ENCODE data around the gene CLPTM1L. TPM values are rescaled to one million over a fixed set of nuclear protein-coding genes. Genes with fewer than 3 reads are reported as not detected.

Gene CLPTM1L
- total RNA-seq, 1 donor from 2014 or later: 74.8 TPM

DNA sequence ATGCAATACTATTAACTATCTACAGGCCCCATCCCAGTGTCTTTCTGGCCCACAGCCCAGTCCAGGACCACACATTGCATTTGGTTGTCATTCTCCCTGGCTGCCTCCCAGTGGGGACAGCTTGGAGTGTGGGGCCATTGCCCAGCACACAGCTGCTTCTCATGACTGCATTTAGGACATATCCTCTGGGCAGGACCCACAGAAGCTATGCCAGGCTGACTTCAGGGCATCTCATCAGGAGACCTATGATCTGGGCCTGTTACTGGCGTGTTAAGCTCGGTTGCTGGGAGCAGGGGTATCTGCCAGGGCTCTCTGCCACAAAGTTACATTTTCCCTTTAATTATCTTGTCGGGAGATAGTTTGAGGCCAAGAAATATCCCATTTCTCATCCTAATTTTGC lies 32.1 kb upstream of the CLPTM1L start:
- Histone ChIP-seq H3F3A (ENCODE audit: low read depth) (no peaks in the 10 kb centered on the region), H3K4me2 (no peak overlapping the region), H3K27ac (no peak overlapping the region), H3K4me1 (peaks cover 4% of the 10 kb centered on the region), H3K9me3 (ENCODE audit: low read depth) (peaks cover 4% of the 10 kb centered on the region), H4K20me1 (ENCODE audit: low read depth) (no peaks in the 10 kb centered on the region), H3K36me3 (no peaks in the 10 kb centered on the region), H3K79me2 (ENCODE audit: low read depth) (no peaks in the 10 kb centered on the region), H2AFZ (replicated peaks) (no peak overlapping the region), H3K4me3 (no peak overlapping the region), H3K9ac (no peak overlapping the region), H3K27me3 (peaks cover 37% of the 10 kb centered on the region)
- Mint-ChIP-seq H3K27ac (no peak overlapping the region), H3K4me3 (no peak overlapping the region), H3K27me3 (ENCODE audit: insufficient read depth, low read depth) (peaks cover 35% of the 10 kb centered on the region), H3K36me3 (no peaks in the 10 kb centered on the region), H3K9me3 (peaks cover 19% of the 10 kb centered on the region), H3K4me1 (no peaks in the 10 kb centered on the region)
- no peak for TF ChIP-seq EZH2 (IDR thresholded peaks at IDR 0.05)
- no peak for TF ChIP-seq EZH2phosphoT487 (IDR thresholded peaks at IDR 0.05)
- TF ChIP-seq, protein P1, sequence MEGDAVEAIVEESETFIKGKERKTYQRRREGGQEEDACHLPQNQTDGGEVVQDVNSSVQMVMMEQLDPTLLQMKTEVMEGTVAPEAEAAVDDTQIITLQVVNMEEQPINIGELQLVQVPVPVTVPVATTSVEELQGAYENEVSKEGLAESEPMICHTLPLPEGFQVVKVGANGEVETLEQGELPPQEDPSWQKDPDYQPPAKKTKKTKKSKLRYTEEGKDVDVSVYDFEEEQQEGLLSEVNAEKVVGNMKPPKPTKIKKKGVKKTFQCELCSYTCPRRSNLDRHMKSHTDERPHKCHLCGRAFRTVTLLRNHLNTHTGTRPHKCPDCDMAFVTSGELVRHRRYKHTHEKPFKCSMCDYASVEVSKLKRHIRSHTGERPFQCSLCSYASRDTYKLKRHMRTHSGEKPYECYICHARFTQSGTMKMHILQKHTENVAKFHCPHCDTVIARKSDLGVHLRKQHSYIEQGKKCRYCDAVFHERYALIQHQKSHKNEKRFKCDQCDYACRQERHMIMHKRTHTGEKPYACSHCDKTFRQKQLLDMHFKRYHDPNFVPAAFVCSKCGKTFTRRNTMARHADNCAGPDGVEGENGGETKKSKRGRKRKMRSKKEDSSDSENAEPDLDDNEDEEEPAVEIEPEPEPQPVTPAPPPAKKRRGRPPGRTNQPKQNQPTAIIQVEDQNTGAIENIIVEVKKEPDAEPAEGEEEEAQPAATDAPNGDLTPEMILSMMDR (IDR thresholded peaks at IDR 0.05): no peak
- DNase-seq (ENCODE audit: low spot score): no peak

DNA sequence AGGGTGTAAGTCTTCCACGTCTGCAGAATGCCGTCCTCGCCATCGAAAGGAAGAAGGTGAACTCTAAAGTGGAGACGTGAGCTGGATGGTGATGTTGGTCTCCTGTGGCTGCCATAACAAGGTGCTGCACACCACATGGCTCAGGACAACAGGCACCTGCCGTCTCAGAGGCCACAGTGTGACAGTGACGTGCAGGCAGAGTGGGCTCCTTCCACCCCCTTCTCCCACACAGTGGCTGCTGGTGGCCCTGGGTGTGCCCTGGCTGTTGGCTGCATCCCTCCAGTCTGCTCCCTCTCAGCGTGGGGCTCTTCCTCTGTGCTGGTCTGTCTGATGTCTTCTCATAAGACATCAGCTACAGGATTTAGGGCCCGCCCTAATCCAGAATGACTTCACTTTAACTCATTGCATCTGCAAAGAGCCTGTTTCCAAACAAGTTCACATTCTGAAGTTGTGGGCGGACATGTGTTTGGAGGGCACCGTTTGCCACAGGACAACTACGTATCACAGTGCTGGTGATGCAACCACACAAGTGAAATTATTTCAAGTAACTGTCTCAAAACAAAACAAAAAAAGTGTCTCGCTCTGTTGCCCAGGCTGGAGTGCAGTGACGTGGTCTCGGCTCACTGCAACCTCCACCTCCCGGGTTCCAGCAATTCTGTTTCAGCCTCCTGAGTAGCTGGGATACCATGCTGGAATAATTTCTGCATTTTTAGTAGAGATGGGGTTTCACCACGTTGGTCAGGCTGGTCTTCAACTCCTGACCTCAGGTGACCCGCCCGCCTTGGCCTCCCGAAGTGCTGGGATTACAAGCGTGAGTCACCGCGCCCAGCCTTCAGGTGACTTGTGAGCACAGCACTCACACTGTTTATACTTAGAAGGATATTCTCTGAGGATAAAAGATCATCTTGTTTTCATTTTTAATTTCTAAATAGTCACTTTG lies 31.2 kb upstream of the CLPTM1L start:
- Histone ChIP-seq H3K27me3 (peaks cover 29% of the 10 kb centered on the region), H3K27ac (no peak overlapping the region), H3K36me3 (no peaks in the 10 kb centered on the region), H4K20me1 (ENCODE audit: low read depth) (no peaks in the 10 kb centered on the region), H3K9ac (no peak overlapping the region), H2AFZ (replicated peaks) (no peak overlapping the region), H3K4me2 (no peak overlapping the region), H3K79me2 (ENCODE audit: low read depth) (no peaks in the 10 kb centered on the region), H3K9me3 (ENCODE audit: low read depth) (peaks cover 4% of the 10 kb centered on the region), H3K4me3 (no peak overlapping the region), H3F3A (ENCODE audit: low read depth) (no peaks in the 10 kb centered on the region), H3K4me1 (peaks cover 4% of the 10 kb centered on the region)
- peaks cover 32% of the 10 kb centered on the region for H3K27me3 Mint-ChIP-seq (ENCODE audit: insufficient read depth, low read depth)
- peaks cover 19% of the 10 kb centered on the region for H3K9me3 Mint-ChIP-seq
- H3K36me3 Mint-ChIP-seq: no peaks in the 10 kb centered on the region
- no peaks in the 10 kb centered on the region for H3K4me1 Mint-ChIP-seq
- no peak for DNase-seq (ENCODE audit: low spot score)
- no peak overlapping the region for H3K27ac Mint-ChIP-seq
- no peak overlapping the region for H3K4me3 Mint-ChIP-seq
- no peak for TF ChIP-seq EZH2 (IDR thresholded peaks at IDR 0.05)
- TF ChIP-seq, protein P1 (IDR thresholded peaks at IDR 0.05): no peak
- TF ChIP-seq EZH2phosphoT487 (IDR thresholded peaks at IDR 0.05): no peak

DNA sequence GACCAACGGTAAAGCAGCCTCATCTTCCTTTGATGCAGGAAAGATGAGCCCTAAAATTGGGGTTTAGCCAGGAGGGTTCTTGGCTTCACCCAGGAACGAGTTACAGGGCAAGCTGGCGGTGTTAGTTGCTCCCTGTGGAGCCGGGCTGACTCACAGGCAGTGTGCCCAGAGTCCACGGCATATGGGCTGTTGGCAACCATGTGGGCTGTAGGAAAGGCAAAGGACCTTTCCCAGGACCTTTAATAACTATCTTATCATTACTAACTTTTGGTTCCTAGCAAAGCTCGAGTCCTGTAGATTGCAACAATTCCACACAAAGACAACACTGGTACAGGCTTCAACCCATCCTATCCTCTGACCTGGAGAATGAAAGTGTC lies 29.8 kb upstream of the CLPTM1L start:
- no peaks in the 10 kb centered on the region for H4K20me1 ChIP-seq (ENCODE audit: low read depth)
- Mint-ChIP-seq H3K36me3 (no peaks in the 10 kb centered on the region), H3K27ac (no peak overlapping the region), H3K4me1 (no peaks in the 10 kb centered on the region), H3K9me3 (peaks cover 14% of the 10 kb centered on the region), H3K4me3 (no peak overlapping the region), H3K27me3 (ENCODE audit: insufficient read depth, low read depth) (peaks cover 31% of the 10 kb centered on the region)
- H3K9me3 ChIP-seq (ENCODE audit: low read depth): peaks cover 1% of the 10 kb centered on the region
- no peaks in the 10 kb centered on the region for H3F3A ChIP-seq (ENCODE audit: low read depth)
- H3K27me3 ChIP-seq: peaks cover 14% of the 10 kb centered on the region
- no peak for DNase-seq (ENCODE audit: low spot score)
- no peaks in the 10 kb centered on the region for H3K36me3 ChIP-seq
- H3K79me2 ChIP-seq (ENCODE audit: low read depth): no peaks in the 10 kb centered on the region
- H3K27ac ChIP-seq: no peak overlapping the region
- no peaks in the 10 kb centered on the region for H3K4me1 ChIP-seq
- H3K4me2 ChIP-seq: no peak overlapping the region
- H3K4me3 ChIP-seq: no peak overlapping the region
- no peak overlapping the region for H2AFZ ChIP-seq (replicated peaks)
- H3K9ac ChIP-seq: no peak overlapping the region
- TF ChIP-seq, protein P1 (IDR thresholded peaks at IDR 0.05): no peak
- no peak for TF ChIP-seq EZH2 (IDR thresholded peaks at IDR 0.05)
- no peak for TF ChIP-seq EZH2phosphoT487 (IDR thresholded peaks at IDR 0.05)

Data from neural progenitor cell (in vitro differentiated cells).